NT2/D1 (cell line): ENCODE results near the gene FN1.

Experiments used
- YY1 ChIP-seq: IDR thresholded peaks from 2 replicates; pipeline ENCODE4 v1.6.1; 2011; ENCODE audit not compliant: insufficient read length, insufficient read depth
- ZNF274 ChIP-seq: IDR thresholded peaks from 2 replicates; pipeline ENCODE4 v1.6.1; 2011; ENCODE audit warnings: mild to moderate bottlenecking, low read depth, low read length

- TF ChIP-seq YY1, result no peak
- no peak for TF ChIP-seq ZNF274
Observed at GRCh38 chr2:215401896-215402379, 33.9 kb downstream of the FN1 start.
